Suprapubic skin (tissue), 4 donors: ENCODE results near the gene PLCL2. TPM values are rescaled to one million over a fixed set of nuclear protein-coding genes. Genes with fewer than 3 reads are reported as not detected.

Experiments
- DNase-seq, 2 donors: peaks; one replicate each; pipeline ENCODE4 v3.0.0-alpha.2; 2019; ENCODE audit warnings: low spot score in 2 of 2
- H3K27ac ChIP-seq: fragments of 200-600 bp; sonication (generic); one replicate; pipeline ENCODE4 v1.5.1; 2019
- H3K27me3 ChIP-seq: fragments of 200-600 bp; sonication (generic); one replicate; pipeline ENCODE4 v1.5.1; 2019
- H3K36me3 ChIP-seq: fragments of 200-600 bp; sonication (generic); one replicate; pipeline ENCODE4 v1.5.1; 2019
- H3K4me1 ChIP-seq: fragments of 200-600 bp; sonication (generic); one replicate; pipeline ENCODE4 v1.5.1; 2019
- H3K4me3 ChIP-seq: fragments of 200-600 bp; sonication (generic); one replicate; pipeline ENCODE4 v1.5.1; 2019; ENCODE audit warnings: mild to moderate bottlenecking
- H3K9me3 ChIP-seq: fragments of 200-600 bp; sonication (generic); one replicate; pipeline ENCODE4 v1.5.1; 2019
- EP300 ChIP-seq: sonication (generic); formaldehyde crosslinking; IDR thresholded peaks from one replicate; pipeline ENCODE4 v1.6.1; 2017; ENCODE audit warnings: antibody characterized with exemption
- POLR2A ChIP-seq, 2 donors: fragments of 450-650 bp; IDR thresholded peaks; one replicate each; pipeline ENCODE4 v1.6.1; 2017; ENCODE audit warnings: antibody characterized with exemption in 2 of 2, mild to moderate bottlenecking in 2 of 2, moderate library complexity in 2 of 2
- POLR2AphosphoS5 ChIP-seq, 3 donors: sonication (generic); formaldehyde crosslinking; IDR thresholded peaks; one replicate each; pipeline ENCODE4 v1.6.1; 2017; ENCODE audit warnings: antibody characterized with exemption in 3 of 3
- WGBS: methylation state at CpG from one replicate; pipeline ENCODE4 v1.1.5; 2018; 5-methylcytosine and 5-hydroxymethylcytosine counted together
- total RNA-seq, 4 donors: library from RNA; depleted of rRNA; stranded (reverse); fragments of >200 nt; gene quantifications; one replicate each; pipeline ENCODE4 v1.1.0, GENCODE V29; 2016
- TF ChIP-seq, protein P1 (sequence below), 2 donors: fragments of 200-600 bp in 1 of 2; fragments of 450-650 bp in 1 of 2; sonication (generic) in 1 of 2; IDR thresholded peaks; one replicate each; pipeline ENCODE4 v1.5.1; 2016 to 2019; ENCODE audit warnings: antibody characterized with exemption in 2 of 2, mild to moderate bottlenecking in 1 of 2, moderate library complexity in 1 of 2

The PLCL2 gene
- total RNA-seq, 4 donors from 2014 or later = 1.5 to 4.2 (median 1.9) TPM

DNA sequence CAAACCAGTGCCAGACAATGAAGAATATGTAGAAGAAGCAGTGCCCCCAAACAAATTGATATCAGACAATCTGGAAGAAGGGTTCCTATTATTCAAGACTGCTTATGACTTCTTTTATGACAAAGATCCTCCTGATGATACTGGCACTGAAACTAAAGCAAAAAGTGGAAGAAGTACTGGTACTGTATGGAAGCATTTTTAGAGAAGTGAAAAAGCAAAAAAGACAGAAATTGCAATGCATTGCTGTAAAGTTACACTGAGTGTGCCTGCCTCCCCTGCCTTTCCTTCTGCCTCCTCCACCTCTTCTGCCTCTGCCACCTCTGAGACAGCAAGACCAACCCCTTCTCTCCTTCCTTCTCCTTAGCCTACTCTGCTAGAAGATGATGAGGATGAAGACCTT is 167.6 kb downstream of the PLCL2 start:
- Histone ChIP-seq H3K27me3 (no peaks in the 10 kb centered on the region), H3K36me3 (no peaks in the 10 kb centered on the region), H3K27ac (no peak overlapping the region), H3K4me3 (no peak overlapping the region), H3K4me1 (no peaks in the 10 kb centered on the region), H3K9me3 (no peaks in the 10 kb centered on the region)
- TF ChIP-seq POLR2AphosphoS5 (IDR thresholded peaks at IDR 0.05) (no peak), EP300 (no peak), POLR2A (IDR thresholded peaks at IDR 0.05) (no peak)
- TF ChIP-seq, protein P1, sequence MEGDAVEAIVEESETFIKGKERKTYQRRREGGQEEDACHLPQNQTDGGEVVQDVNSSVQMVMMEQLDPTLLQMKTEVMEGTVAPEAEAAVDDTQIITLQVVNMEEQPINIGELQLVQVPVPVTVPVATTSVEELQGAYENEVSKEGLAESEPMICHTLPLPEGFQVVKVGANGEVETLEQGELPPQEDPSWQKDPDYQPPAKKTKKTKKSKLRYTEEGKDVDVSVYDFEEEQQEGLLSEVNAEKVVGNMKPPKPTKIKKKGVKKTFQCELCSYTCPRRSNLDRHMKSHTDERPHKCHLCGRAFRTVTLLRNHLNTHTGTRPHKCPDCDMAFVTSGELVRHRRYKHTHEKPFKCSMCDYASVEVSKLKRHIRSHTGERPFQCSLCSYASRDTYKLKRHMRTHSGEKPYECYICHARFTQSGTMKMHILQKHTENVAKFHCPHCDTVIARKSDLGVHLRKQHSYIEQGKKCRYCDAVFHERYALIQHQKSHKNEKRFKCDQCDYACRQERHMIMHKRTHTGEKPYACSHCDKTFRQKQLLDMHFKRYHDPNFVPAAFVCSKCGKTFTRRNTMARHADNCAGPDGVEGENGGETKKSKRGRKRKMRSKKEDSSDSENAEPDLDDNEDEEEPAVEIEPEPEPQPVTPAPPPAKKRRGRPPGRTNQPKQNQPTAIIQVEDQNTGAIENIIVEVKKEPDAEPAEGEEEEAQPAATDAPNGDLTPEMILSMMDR (IDR thresholded peaks at IDR 0.05) = no peak
- no peak for DNase-seq

GRCh38 chr3:17054301-17054981 is 169.7 kb downstream of the PLCL2 start:
- Histone ChIP-seq H3K4me3 (no peak overlapping the region), H3K36me3 (no peaks in the 10 kb centered on the region), H3K9me3 (no peaks in the 10 kb centered on the region), H3K4me1 (no peaks in the 10 kb centered on the region), H3K27me3 (no peaks in the 10 kb centered on the region), H3K27ac (no peak overlapping the region)
- WGBS = 89% methylated on average over 1 of the region's 1 CpG
- no peak for DNase-seq
- TF ChIP-seq EP300 = no peak
- TF ChIP-seq, protein P1 (IDR thresholded peaks at IDR 0.05) = no peak
- no peak for TF ChIP-seq POLR2A (IDR thresholded peaks at IDR 0.05)
- TF ChIP-seq POLR2AphosphoS5 (IDR thresholded peaks at IDR 0.05) = no peak

DNA sequence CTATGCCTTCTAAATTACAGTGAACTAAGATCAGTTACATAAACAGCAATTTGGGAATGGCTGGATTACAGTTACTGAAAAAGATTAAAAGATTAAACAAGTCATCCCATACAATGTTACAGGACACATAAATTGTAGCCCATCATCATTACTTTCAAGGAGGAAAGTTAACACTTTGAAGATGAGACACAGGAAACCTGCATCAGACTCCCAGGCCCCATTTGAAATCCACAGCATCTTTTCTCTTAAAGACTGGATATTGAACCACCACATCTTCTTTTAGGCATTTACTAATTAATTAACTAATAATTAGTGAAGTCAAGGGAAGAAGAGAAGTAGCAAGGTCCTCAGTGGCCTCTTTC is 170.2 kb downstream of the PLCL2 start:
- Histone ChIP-seq H3K27me3 (no peaks in the 10 kb centered on the region), H3K4me3 (no peak overlapping the region), H3K4me1 (no peaks in the 10 kb centered on the region), H3K36me3 (no peaks in the 10 kb centered on the region), H3K9me3 (no peaks in the 10 kb centered on the region), H3K27ac (no peak overlapping the region)
- no peak for DNase-seq
- TF ChIP-seq EP300 = no peak
- TF ChIP-seq POLR2A (IDR thresholded peaks at IDR 0.05) = no peak
- TF ChIP-seq POLR2AphosphoS5 (IDR thresholded peaks at IDR 0.05) = no peak
- TF ChIP-seq, protein P1 (IDR thresholded peaks at IDR 0.05) = no peak

DNA sequence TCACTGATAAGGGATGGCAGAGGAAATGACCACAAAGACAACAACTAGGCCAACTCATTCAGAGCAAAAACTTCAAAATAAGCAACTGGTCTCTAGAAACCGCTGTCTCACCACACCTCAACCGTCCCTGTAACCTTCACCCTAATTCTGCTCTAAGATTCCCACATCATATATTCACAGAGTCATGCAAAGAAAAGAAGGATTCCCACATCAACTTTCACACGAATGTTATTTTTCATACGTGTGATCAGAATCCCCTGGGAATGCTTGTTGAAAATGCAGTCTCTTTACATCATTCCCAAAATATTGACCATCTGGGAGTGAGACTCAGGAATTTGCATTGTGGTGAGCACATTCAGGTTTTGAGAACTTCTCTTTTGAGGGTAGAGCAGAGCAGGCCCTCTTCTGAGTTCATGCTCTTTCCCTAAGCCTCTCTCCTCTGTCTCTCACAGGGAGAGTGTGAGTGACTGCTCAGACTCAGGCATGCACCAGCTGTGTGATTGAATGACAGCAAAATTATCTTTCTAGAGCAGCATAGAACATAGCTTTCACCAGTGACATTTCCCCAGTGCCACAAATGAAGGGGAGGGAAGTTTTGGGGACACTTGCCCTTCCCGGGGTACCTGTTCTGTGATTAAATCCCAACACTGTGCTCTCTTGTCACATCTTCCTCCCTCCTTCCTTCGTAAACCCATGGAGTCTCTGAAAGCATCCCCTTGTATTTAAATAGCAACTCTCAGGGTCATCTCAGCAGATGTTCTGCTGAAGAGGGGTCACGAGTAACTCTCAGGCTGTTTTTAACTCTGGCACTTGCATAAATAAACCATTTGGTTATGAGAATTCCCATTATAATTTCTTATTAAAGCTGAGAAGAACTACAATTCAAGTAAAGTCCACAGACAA is 170.9 kb downstream of the PLCL2 start:
- H3K4me3 ChIP-seq = no peak overlapping the region
- H3K36me3 ChIP-seq = no peaks in the 10 kb centered on the region
- no peak for DNase-seq
- 81% methylated on average over 7 of the region's 7 CpGs for WGBS
- no peak overlapping the region for H3K27ac ChIP-seq
- TF ChIP-seq POLR2AphosphoS5 (IDR thresholded peaks at IDR 0.05) (no peak), EP300 (no peak), POLR2A (IDR thresholded peaks at IDR 0.05) (no peak)
- TF ChIP-seq, protein P1 (IDR thresholded peaks at IDR 0.05) = no peak
- no peaks in the 10 kb centered on the region for H3K27me3 ChIP-seq
- no peaks in the 10 kb centered on the region for H3K4me1 ChIP-seq
- H3K9me3 ChIP-seq = no peaks in the 10 kb centered on the region

DNA sequence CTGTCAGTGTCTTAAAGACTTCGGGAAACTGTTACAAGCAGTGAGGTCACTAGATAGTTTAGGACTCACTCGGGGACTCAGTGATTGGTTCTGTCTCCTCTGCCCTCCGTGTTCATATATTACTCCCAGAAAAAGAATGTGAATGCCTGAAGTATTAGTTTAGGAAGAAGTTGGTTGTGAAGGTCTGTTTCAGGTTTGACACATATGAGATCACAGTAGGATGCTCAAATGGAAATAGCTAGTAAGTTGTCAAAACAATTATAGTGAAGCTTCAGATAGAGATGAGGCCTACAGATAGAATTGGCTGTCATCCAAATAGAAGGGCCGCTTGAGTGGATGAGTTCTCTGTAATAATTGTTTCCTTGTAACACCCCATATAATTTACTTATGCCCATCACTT is 172.6 kb downstream of the PLCL2 start:
- 68% methylated on average over 4 of the region's 4 CpGs for WGBS
- DNase-seq = no peak
- Histone ChIP-seq H3K4me1 (no peaks in the 10 kb centered on the region), H3K27ac (no peak overlapping the region), H3K36me3 (no peaks in the 10 kb centered on the region), H3K9me3 (no peaks in the 10 kb centered on the region), H3K27me3 (no peaks in the 10 kb centered on the region), H3K4me3 (no peak overlapping the region)
- TF ChIP-seq, protein P1 (IDR thresholded peaks at IDR 0.05) = no peak
- TF ChIP-seq POLR2AphosphoS5 (IDR thresholded peaks at IDR 0.05) (no peak), POLR2A (IDR thresholded peaks at IDR 0.05) (no peak), EP300 (no peak)
